ENCODE data around the gene P3H4.

DNA sequence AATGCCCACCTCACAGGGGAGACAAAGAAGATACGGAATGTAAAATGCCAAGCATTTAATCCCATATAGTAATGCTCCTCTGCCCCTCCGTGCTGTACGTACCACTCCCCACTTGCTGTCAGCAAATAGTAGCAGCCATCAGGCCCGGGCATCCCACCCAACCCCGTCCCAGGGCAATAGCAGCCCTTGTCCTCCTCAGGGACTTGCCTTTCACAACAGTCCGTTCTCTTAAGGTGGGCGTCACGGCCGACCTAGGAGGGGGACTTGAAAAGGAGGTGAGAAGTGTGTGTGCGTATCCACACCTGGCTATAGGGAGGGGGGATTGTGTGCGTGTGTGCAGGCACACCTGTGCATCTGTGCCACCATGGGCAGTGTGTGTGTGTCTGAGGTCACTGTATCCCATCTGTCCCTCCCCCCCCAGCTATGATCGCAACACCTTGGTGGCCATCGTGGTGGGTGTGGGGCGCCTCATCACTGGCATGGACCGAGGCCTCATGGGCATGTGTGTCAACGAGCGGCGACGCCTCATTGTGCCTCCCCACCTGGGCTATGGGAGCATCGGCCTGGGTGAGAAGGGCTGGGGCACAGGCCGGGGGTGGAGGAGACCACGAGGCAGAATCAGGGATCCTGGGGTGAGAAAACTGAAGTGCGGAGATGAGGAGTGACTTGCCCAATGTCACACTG lies 5.0 kb upstream of the P3H4 start:
- TF ChIP-seq, protein P1, sequence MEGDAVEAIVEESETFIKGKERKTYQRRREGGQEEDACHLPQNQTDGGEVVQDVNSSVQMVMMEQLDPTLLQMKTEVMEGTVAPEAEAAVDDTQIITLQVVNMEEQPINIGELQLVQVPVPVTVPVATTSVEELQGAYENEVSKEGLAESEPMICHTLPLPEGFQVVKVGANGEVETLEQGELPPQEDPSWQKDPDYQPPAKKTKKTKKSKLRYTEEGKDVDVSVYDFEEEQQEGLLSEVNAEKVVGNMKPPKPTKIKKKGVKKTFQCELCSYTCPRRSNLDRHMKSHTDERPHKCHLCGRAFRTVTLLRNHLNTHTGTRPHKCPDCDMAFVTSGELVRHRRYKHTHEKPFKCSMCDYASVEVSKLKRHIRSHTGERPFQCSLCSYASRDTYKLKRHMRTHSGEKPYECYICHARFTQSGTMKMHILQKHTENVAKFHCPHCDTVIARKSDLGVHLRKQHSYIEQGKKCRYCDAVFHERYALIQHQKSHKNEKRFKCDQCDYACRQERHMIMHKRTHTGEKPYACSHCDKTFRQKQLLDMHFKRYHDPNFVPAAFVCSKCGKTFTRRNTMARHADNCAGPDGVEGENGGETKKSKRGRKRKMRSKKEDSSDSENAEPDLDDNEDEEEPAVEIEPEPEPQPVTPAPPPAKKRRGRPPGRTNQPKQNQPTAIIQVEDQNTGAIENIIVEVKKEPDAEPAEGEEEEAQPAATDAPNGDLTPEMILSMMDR (conservative IDR thresholded peaks at IDR 0.05; ENCODE audit: low read depth, low read length): no peak
- no peak for TF ChIP-seq EZH2 (IDR thresholded peaks at IDR 0.05; ENCODE audit: low read length, unreplicated experiment)
